GM12801 (cell line): ENCODE measurements around the gene TBC1D30.

Experiments used
- CTCF ChIP-seq: IDR thresholded peaks from one replicate; pipeline ENCODE4 v1.5.1; 2011; ENCODE audit warnings: control low read depth; ENCODE audit not compliant: insufficient read length; ENCODE audit errors: extremely low read depth

The TBC1D30 gene

DNA sequence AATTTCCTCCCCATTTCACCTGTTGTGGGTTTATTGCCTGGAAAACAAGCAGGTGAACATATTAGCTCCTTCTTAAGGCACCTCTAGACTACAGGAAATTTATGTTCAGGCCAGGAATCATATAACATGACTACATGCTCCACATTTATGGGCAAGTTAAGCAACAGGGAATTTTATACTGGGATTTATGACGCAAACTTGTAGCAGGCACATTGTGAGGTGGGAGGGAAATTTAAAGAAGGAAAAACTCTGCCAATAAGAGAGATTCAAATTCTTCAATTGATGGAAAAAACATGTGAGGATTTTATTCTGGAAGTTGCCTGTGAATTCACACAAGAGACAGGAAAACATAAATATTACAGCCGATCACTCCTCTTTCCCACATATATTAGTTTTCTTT, 93.9 kb downstream of the TBC1D30 start:
- no peak for TF ChIP-seq CTCF

- no peak for TF ChIP-seq CTCF
Observed at GRCh38 chr12:64918801-64919200, 94.4 kb downstream of the TBC1D30 start.

- no peak for TF ChIP-seq CTCF
Observed at GRCh38 chr12:64922853-64923252, 98.4 kb downstream of the TBC1D30 start.

DNA sequence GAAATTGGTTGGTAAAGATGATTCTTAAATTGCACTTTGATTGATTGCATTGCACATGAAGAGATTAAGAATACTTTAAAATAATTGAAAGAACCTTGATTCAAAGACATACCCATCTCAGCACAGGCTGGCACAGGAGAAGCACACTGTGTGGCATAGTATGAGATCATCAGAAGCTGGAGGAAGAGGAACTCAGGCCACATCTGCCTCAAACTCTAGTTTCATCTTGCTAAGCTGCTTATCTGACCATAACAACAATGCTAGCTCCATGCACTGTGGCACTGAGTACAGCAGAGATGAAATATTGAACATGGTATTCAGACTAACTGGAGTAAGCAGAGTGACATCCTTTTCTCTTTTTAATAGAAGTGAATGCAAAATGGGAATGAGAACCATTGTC, 99.1 kb downstream of the TBC1D30 start:
- no peak for TF ChIP-seq CTCF
